H1 (cell line): ENCODE data around the gene TLR9. TPM values are rescaled to one million over a fixed set of nuclear protein-coding genes. Genes with fewer than 3 reads are reported as not detected.

Source experiments
- CTCF ChIA-PET: fragments of 300-600 bp; sonication (Branson Sonifier 250); formaldehyde crosslinking; loops from one replicate; lab custom pipeline; 2021; ENCODE audit not compliant: partially characterized antibody; lab: Charles Lee
- POLR2A ChIA-PET: fragments of 300-600 bp; sonication (Branson Sonifier 250); formaldehyde crosslinking; loops from one replicate; lab custom pipeline; 2021; ENCODE audit warnings: inconsistent platforms; ENCODE audit not compliant: partially characterized antibody; lab: Charles Lee
- DNase-seq, 2 experiments: peaks; one replicate each; pipeline versions ENCODE4 v3.0.0 to v3.0.0-alpha.2; 2010 to 2022; ENCODE audit warnings: low spot score in 2 of 2, low read depth in 1 of 2, mixed read lengths in 1 of 2
- FAIRE-seq: peaks from 2 replicates; lab custom pipeline; 2011; peaks lifted over from hg19 to GRCh38; lab: Jason Lieb, UNC
- H2AFZ ChIP-seq: 2 replicates; pipeline ENCODE4 v1.8.1; 2012; ENCODE audit warnings: low read length, inconsistent platforms
- H2AK5ac ChIP-seq: 2 replicates; pipeline ENCODE4 v1.6.1; 2013; ENCODE audit warnings: low read depth, low read length
- H2BK120ac ChIP-seq: replicated peaks from 2 replicates; pipeline ENCODE3; 2013; ENCODE audit warnings: low read depth, low read length, inconsistent platforms
- H2BK12ac ChIP-seq: 2 replicates; pipeline ENCODE4 v1.6.1; 2013; ENCODE audit warnings: low read depth, low read length
- H2BK15ac ChIP-seq: 2 replicates; pipeline ENCODE4 v1.6.1; 2013; ENCODE audit warnings: low read length
- H2BK20ac ChIP-seq: 2 replicates; pipeline ENCODE4 v1.6.1; 2013; ENCODE audit warnings: low read length
- H2BK5ac ChIP-seq: 2 replicates; pipeline ENCODE4 v1.6.1; 2013; ENCODE audit warnings: low read depth, low read length
- H3K14ac ChIP-seq: 2 replicates; pipeline ENCODE4 v1.6.1; 2013; ENCODE audit warnings: inconsistent platforms; ENCODE audit not compliant: insufficient read length
- H3K18ac ChIP-seq: 2 replicates; pipeline ENCODE4 v1.6.1; 2013; ENCODE audit warnings: low read length; ENCODE audit errors: extremely low read depth
- H3K23ac ChIP-seq: 2 replicates; pipeline ENCODE4 v1.6.1; 2013; ENCODE audit warnings: inconsistent platforms; ENCODE audit not compliant: insufficient read length
- H3K23me2 ChIP-seq: 2 replicates; pipeline ENCODE4 v1.6.1; 2013; ENCODE audit warnings: low read depth, low read length
- H3K27ac ChIP-seq: 2 replicates; pipeline ENCODE4 v1.6.1; 2011; ENCODE audit warnings: low read depth, low read length, inconsistent platforms
- H3K27me3 ChIP-seq, 4 experiments: replicated peaks in 1 of 4; 1 replicate in 1 of 4; 2 replicates in 3 of 4; pipeline versions ENCODE4 v1.6.1 to v1.8.1; 2011 to 2013; ENCODE audit warnings: low read length in 3 of 4, mild to moderate bottlenecking in 3 of 4, inconsistent platforms in 2 of 4, mixed read lengths in 2 of 4, moderate library complexity in 1 of 4; ENCODE audit not compliant: control insufficient read depth in 3 of 4, insufficient read depth in 3 of 4; ENCODE audit errors: extremely low read depth in 1 of 4
- H3K36me3 ChIP-seq, 4 experiments: 2 replicates each; pipeline versions ENCODE4 v1.6.1 to v1.8.1; 2011 to 2013; ENCODE audit warnings: mild to moderate bottlenecking in 4 of 4, low read length in 3 of 4, moderate library complexity in 2 of 4, control low read depth in 1 of 4, inconsistent platforms in 1 of 4; ENCODE audit not compliant: insufficient read depth in 4 of 4, control insufficient read depth in 2 of 4
- H3K4ac ChIP-seq: replicated peaks from 2 replicates; pipeline ENCODE3; 2013; ENCODE audit warnings: low read length, low read depth, mixed read lengths, inconsistent platforms; ENCODE audit not compliant: insufficient read length
- H3K4me1 ChIP-seq, 4 experiments: replicated peaks in 1 of 4; 1 replicate in 1 of 4; 2 replicates in 3 of 4; pipeline versions ENCODE4 v1.6.1 to v1.8.1; 2011 to 2013; ENCODE audit warnings: low read length in 3 of 4, inconsistent platforms in 2 of 4, mixed read lengths in 1 of 4; ENCODE audit not compliant: insufficient read depth in 4 of 4, control insufficient read depth in 3 of 4
- H3K4me2 ChIP-seq, 2 experiments: 2 replicates each; pipeline versions ENCODE4 v1.6.1 to v1.8.1; 2011 to 2013; ENCODE audit warnings: low read depth in 2 of 2, low read length in 2 of 2, control low read depth in 1 of 2, inconsistent platforms in 1 of 2, mild to moderate bottlenecking in 1 of 2; ENCODE audit not compliant: insufficient read depth in 1 of 2
- H3K4me3 ChIP-seq, 4 experiments: fragments of 200-600, 300-600 bp in 1 of 4; sonication (generic), shearing (Covaris generic), sonication (Bioruptor Twin) in 1 of 4; 2 replicates each; pipeline versions ENCODE4 v1.5.1 to v1.8.1; 2011 to 2016; ENCODE audit warnings: low read length in 4 of 4, low read depth in 3 of 4, control low read depth in 2 of 4, inconsistent platforms in 2 of 4, mild to moderate bottlenecking in 2 of 4, mixed read lengths in 1 of 4, moderate library complexity in 1 of 4; ENCODE audit not compliant: insufficient read depth in 2 of 4; ENCODE audit errors: extremely low read depth in 1 of 4
- H3K56ac ChIP-seq: replicated peaks from 2 replicates; pipeline ENCODE3; 2013; ENCODE audit warnings: low read depth, mild to moderate bottlenecking, mixed read lengths, low read length, inconsistent platforms; ENCODE audit not compliant: insufficient read length
- H3K79me1 ChIP-seq: 2 replicates; pipeline ENCODE4 v1.6.1; 2013; ENCODE audit warnings: low read depth, low read length, control low read depth
- H3K79me2 ChIP-seq, 2 experiments: 2 replicates each; pipeline versions ENCODE4 v1.6.1 to v1.8.1; 2012 to 2013; ENCODE audit warnings: low read length in 2 of 2, mild to moderate bottlenecking in 2 of 2, inconsistent platforms in 1 of 2; ENCODE audit not compliant: insufficient read depth in 2 of 2, control insufficient read depth in 1 of 2
- H3K9ac ChIP-seq, 4 experiments: replicated peaks in 1 of 4; 1 replicate in 1 of 4; 2 replicates in 3 of 4; pipeline versions ENCODE4 v1.6.1 to v1.8.1; 2011 to 2013; ENCODE audit warnings: low read depth in 3 of 4, low read length in 3 of 4, control low read depth in 2 of 4, mild to moderate bottlenecking in 2 of 4, moderate library complexity in 2 of 4, inconsistent platforms in 1 of 4; ENCODE audit errors: extremely low read depth in 1 of 4
- H3K9me3 ChIP-seq, 2 experiments: 2 replicates each; pipeline versions ENCODE4 v1.6.1 to v1.8.1; 2012 to 2013; ENCODE audit warnings: mild to moderate bottlenecking in 2 of 2, moderate library complexity in 2 of 2, control low read depth in 1 of 2, inconsistent platforms in 1 of 2, low read depth in 1 of 2, low read length in 1 of 2, mixed read lengths in 1 of 2; ENCODE audit not compliant: insufficient read depth in 2 of 2
- H4K20me1 ChIP-seq, 2 experiments: replicated peaks in 1 of 2; 2 replicates each; pipeline versions ENCODE3 to v1.8.1; 2011 to 2013; ENCODE audit warnings: inconsistent platforms in 2 of 2, low read length in 2 of 2, mild to moderate bottlenecking in 1 of 2; ENCODE audit not compliant: insufficient read depth in 2 of 2, control insufficient read depth in 1 of 2
- H4K5ac ChIP-seq: 2 replicates; pipeline ENCODE4 v1.6.1; 2013; ENCODE audit warnings: low read length, low read depth, mixed read lengths, inconsistent platforms; ENCODE audit not compliant: insufficient read length
- H4K8ac ChIP-seq: 2 replicates; pipeline ENCODE4 v1.8.0; 2013; ENCODE audit warnings: mild to moderate bottlenecking, moderate library complexity, low read length, inconsistent platforms; ENCODE audit not compliant: insufficient read depth; ENCODE audit errors: extremely low read depth
- H4K91ac ChIP-seq: replicated peaks from 2 replicates; pipeline ENCODE3; 2013; ENCODE audit warnings: low read length, mixed read lengths, inconsistent platforms; ENCODE audit not compliant: insufficient read length
- CREB1 ChIP-seq: IDR thresholded peaks from 2 replicates; pipeline ENCODE4 v1.6.1; 2012; ENCODE audit warnings: inconsistent platforms
- KDM4A ChIP-seq: IDR thresholded peaks from one replicate; pipeline ENCODE4 v1.7.1; 2012; ENCODE audit warnings: low read depth, mild to moderate bottlenecking, moderate library complexity, low read length, inconsistent platforms; ENCODE audit not compliant: severe bottlenecking
- MAX ChIP-seq: IDR thresholded peaks from 2 replicates; pipeline ENCODE4 v1.6.1; 2012; ENCODE audit warnings: inconsistent platforms
- SP2 ChIP-seq: IDR thresholded peaks from 2 replicates; pipeline ENCODE4 v1.6.1; 2012; ENCODE audit warnings: mild to moderate bottlenecking, low read length, inconsistent platforms
- TEAD4 ChIP-seq: IDR thresholded peaks from 2 replicates; pipeline ENCODE4 v1.6.1; 2012; ENCODE audit warnings: low read depth, low read length, inconsistent platforms, mixed read lengths
- WGBS, 2 experiments: shearing (Covaris generic) in 1 of 2; methylation state at CpG; one replicate each; pipeline versions ENCODE4 v1.1.6 to v1.1.7; 2013 to 2015; ENCODE audit warnings: low lambda C conversion rate in 2 of 2, mixed read lengths in 2 of 2, inconsistent platforms in 1 of 2, low coverage in 1 of 2, missing lambda C conversion rate in 1 of 2; ENCODE audit not compliant: insufficient replicate concordance in 2 of 2, insufficient coverage in 1 of 2, insufficient read length in 1 of 2; ENCODE audit errors: extremely low coverage in 1 of 2, missing lambda C conversion rate in 1 of 2; 5-methylcytosine and 5-hydroxymethylcytosine counted together
- polyA plus RNA-seq, 7 experiments: library from polyadenylated mRNA; depleted of rRNA in 3 of 7; stranded (reverse) in 5 of 7; unstranded in 2 of 7; fragments of >200 nt in 5 of 7; fragments of 200-250 nt in 2 of 7; gene quantifications; 1 replicate in 5 of 7; 2 replicates in 1 of 7; 4 replicates in 1 of 7; pipeline versions ENCODE4 v1.2.1 to v1.2.3, GENCODE V29; 2011 to 2013; ENCODE audit warnings: missing spikeins in 2 of 7, mixed read lengths in 2 of 7
- total RNA-seq: library from RNA; stranded (reverse); fragmentation: NEBNext Ultra II Directional; extraction: Animal tissue kit (Norgen Biotek cat#: 25700); gene quantifications from 2 replicates; pipeline ENCODE4 v1.2.1, GENCODE V29; 2021

Gene TLR9
- total and polyA plus RNA-seq, 2 of the 8 experiments (the other 6 are each of a cell fraction or from before 2014, with no cell fraction given), result 0.05 TPM; not detected in 1

GRCh38 chr3:52215351-52215750 is 10.1 kb downstream of the TLR9 start:
- Histone ChIP-seq H4K91ac (no peak overlapping the region), H3K4me2 (no peak overlapping the region), H3K4me3 (no peak overlapping the region), H3K79me1 (no peaks in the 10 kb centered on the region), H4K20me1 (peaks cover 0 to 7% of the 10 kb centered on the region in 2 experiments), H2BK120ac (no peak overlapping the region), H3K4me1 (no peaks in the 10 kb centered on the region; a peak in 1 of 7 replicates), H3K36me3 (peaks cover 13 to 49% (median 40%) of the 10 kb centered on the region in 4 experiments; a peak in 7 of 8 replicates), H2AK5ac (no peak overlapping the region), H3K18ac (no peak overlapping the region), H3K56ac (no peak overlapping the region), H2BK15ac (no peak overlapping the region), H3K27me3 (no peaks in the 10 kb centered on the region), H4K5ac (no peak overlapping the region), H2AFZ (no peak overlapping the region), H3K9ac (no peak overlapping the region), H3K14ac (no peak overlapping the region), H3K9me3 (no peaks in the 10 kb centered on the region), H2BK20ac (no peak overlapping the region), H3K23ac (no peak overlapping the region), H3K4ac (no peak overlapping the region), H3K27ac (no peak overlapping the region), H4K8ac (no peak overlapping the region), H3K79me2 (no peaks in the 10 kb centered on the region), H2BK5ac (no peak overlapping the region), H2BK12ac (no peak overlapping the region), H3K23me2 (no peaks in the 10 kb centered on the region)
- FAIRE-seq (no peak), DNase-seq (no peak)
- 89% methylated on average over 7 of the region's 7 CpGs; no CpG with 5 or more reads in 1 of the 2 experiments for WGBS, 2 experiments
- CTCF ChIA-PET, result interaction anchor here (0.9 to 20.4 kb wide), 6 partner anchors 10 to 165 kb away, joined by 3 to 336 read pairs (median 6); partner anchors contain the start of genes TLR9 and TWF2
- POLR2A ChIA-PET, result interaction anchor here (0.6 kb wide), 2 partner anchors 27 to 40 kb away, joined by 3 to 5 read pairs; no protein-coding TSS in a partner anchor
- TF ChIP-seq KDM4A (no peak), CREB1 (no peak), TEAD4 (no peak), SP2 (no peak), MAX (no peak)
